ENCODE measurements around the gene CLEC12A. TPM values are rescaled to one million over a fixed set of nuclear protein-coding genes. Genes with fewer than 3 reads are reported as not detected.
"Not testable (repeated sequence)": the region's sequence is repeated elsewhere in the genome, so short reads cannot be mapped to it uniquely, and the experiment has no call there.

CLEC12A gene
- total RNA-seq, 1 donor from 2014 or later, result not detected

GRCh38 chr12:9975614-9976013 is 4.4 kb downstream of the CLEC12A start:
- no peak overlapping the region for H3K4me2 ChIP-seq (ENCODE audit: low read length)
- FAIRE-seq (no peak), DNase-seq (ENCODE audit: low read depth) (no peak)
- no peaks in the 10 kb centered on the region for H3K36me3 ChIP-seq (ENCODE audit: insufficient read depth, low read length)
- H3K9ac ChIP-seq (ENCODE audit: low read length), result no peak overlapping the region
- H3K27me3 ChIP-seq (ENCODE audit: insufficient read depth, low read length), result no peaks in the 10 kb centered on the region
- Mint-ChIP-seq H3K27me3 (ENCODE audit: low read depth, unreplicated experiment) (no peaks in the 10 kb centered on the region), H3K9me3 (ENCODE audit: unreplicated experiment) (peaks cover 5% of the 10 kb centered on the region), H3K27ac (ENCODE audit: unreplicated experiment) (no peak overlapping the region), H3K4me3 (ENCODE audit: unreplicated experiment) (no peak overlapping the region), H3K36me3 (ENCODE audit: low read depth, unreplicated experiment) (no peaks in the 10 kb centered on the region), H3K4me1 (ENCODE audit: low read depth, unreplicated experiment) (no peaks in the 10 kb centered on the region)
- H3K4me3 ChIP-seq (ENCODE audit: insufficient read depth, low read depth, low read length), result no peak overlapping the region
- TF ChIP-seq CTCF (IDR thresholded peaks at IDR 0.05; ENCODE audit: insufficient read depth, low read depth, low read length) (no peak), EZH2 (IDR thresholded peaks at IDR 0.05; ENCODE audit: insufficient read depth, low read length) (no peak)
- H3K9me3 ChIP-seq (ENCODE audit: insufficient read depth, low read depth, low read length), result no peaks in the 10 kb centered on the region
- H2AFZ ChIP-seq (ENCODE audit: low read depth, low read length), result no peak overlapping the region
- H3K79me2 ChIP-seq (ENCODE audit: insufficient read depth, low read length), result no peaks in the 10 kb centered on the region
- no peaks in the 10 kb centered on the region for H3K4me1 ChIP-seq (ENCODE audit: insufficient read depth, low read length)
- H3K27ac ChIP-seq (ENCODE audit: low read depth, low read length), result no peak overlapping the region
- no peaks in the 10 kb centered on the region for H4K20me1 ChIP-seq (ENCODE audit: insufficient read depth, low read length)

- H3K4me1 ChIP-seq (ENCODE audit: insufficient read depth, low read length); H4K20me1 ChIP-seq (ENCODE audit: insufficient read depth, low read length); H3K27ac ChIP-seq (ENCODE audit: low read depth, low read length); H3K27me3 ChIP-seq (ENCODE audit: insufficient read depth, low read length); H3K4me1 Mint-ChIP-seq (ENCODE audit: low read depth, unreplicated experiment); H2AFZ ChIP-seq (ENCODE audit: low read depth, low read length); H3K27me3 Mint-ChIP-seq (ENCODE audit: low read depth, unreplicated experiment); H3K9me3 ChIP-seq (ENCODE audit: insufficient read depth, low read depth, low read length); H3K4me2 ChIP-seq (ENCODE audit: low read length); FAIRE-seq; H3K9me3 Mint-ChIP-seq (ENCODE audit: unreplicated experiment); H3K79me2 ChIP-seq (ENCODE audit: insufficient read depth, low read length); H3K27ac Mint-ChIP-seq (ENCODE audit: unreplicated experiment); H3K36me3 ChIP-seq (ENCODE audit: insufficient read depth, low read length); H3K4me3 Mint-ChIP-seq (ENCODE audit: unreplicated experiment); H3K9ac ChIP-seq (ENCODE audit: low read length); H3K4me3 ChIP-seq (ENCODE audit: insufficient read depth, low read depth, low read length); H3K36me3 Mint-ChIP-seq (ENCODE audit: low read depth, unreplicated experiment); DNase-seq (ENCODE audit: low read depth): not testable (repeated sequence)
Observed at GRCh38 chr12:9976626-9977025, 5.4 kb downstream of the CLEC12A start.

GRCh38 chr12:9977916-9978315 is 6.7 kb downstream of the CLEC12A start:
- no peak for TF ChIP-seq CTCF (IDR thresholded peaks at IDR 0.05; ENCODE audit: insufficient read depth, low read depth, low read length)
- TF ChIP-seq EZH2 (IDR thresholded peaks at IDR 0.05; ENCODE audit: insufficient read depth, low read length), result no peak
- Histone ChIP-seq H3K9ac (ENCODE audit: low read length) (no peak overlapping the region), H3K9me3 (ENCODE audit: insufficient read depth, low read depth, low read length) (no peaks in the 10 kb centered on the region), H3K36me3 (ENCODE audit: insufficient read depth, low read length) (no peaks in the 10 kb centered on the region), H4K20me1 (ENCODE audit: insufficient read depth, low read length) (no peaks in the 10 kb centered on the region), H3K79me2 (ENCODE audit: insufficient read depth, low read length) (no peaks in the 10 kb centered on the region), H3K27me3 (ENCODE audit: insufficient read depth, low read length) (no peaks in the 10 kb centered on the region), H3K27ac (ENCODE audit: low read depth, low read length) (no peak overlapping the region), H3K4me3 (ENCODE audit: insufficient read depth, low read depth, low read length) (no peak overlapping the region), H3K4me2 (ENCODE audit: low read length) (no peak overlapping the region), H2AFZ (ENCODE audit: low read depth, low read length) (no peak overlapping the region), H3K4me1 (ENCODE audit: insufficient read depth, low read length) (no peaks in the 10 kb centered on the region)
- no peak for FAIRE-seq
- Mint-ChIP-seq H3K36me3 (ENCODE audit: low read depth, unreplicated experiment) (no peaks in the 10 kb centered on the region), H3K27me3 (ENCODE audit: low read depth, unreplicated experiment) (no peaks in the 10 kb centered on the region), H3K4me1 (ENCODE audit: low read depth, unreplicated experiment) (no peaks in the 10 kb centered on the region), H3K27ac (ENCODE audit: unreplicated experiment) (no peak overlapping the region), H3K9me3 (ENCODE audit: unreplicated experiment) (peaks cover 5% of the 10 kb centered on the region), H3K4me3 (ENCODE audit: unreplicated experiment) (no peak overlapping the region)
- DNase-seq (ENCODE audit: low read depth), result no peak
